Subcutaneous adipose tissue (tissue), 4 donors: ENCODE measurements around the gene EHBP1. TPM values are rescaled to one million over a fixed set of nuclear protein-coding genes. Genes with fewer than 3 reads are reported as not detected.

Experiments used
- total RNA-seq, 4 donors: library from RNA; depleted of rRNA; stranded (reverse); fragments of >200 nt; gene quantifications; one replicate each; pipeline ENCODE4 v1.1.0, GENCODE V29; 2016
- TF ChIP-seq, protein P1 (sequence below): fragments of 450-650 bp; IDR thresholded peaks from one replicate; pipeline ENCODE4 v1.5.1; 2016; ENCODE audit warnings: low read depth, mild to moderate bottlenecking, control low read depth, antibody characterized with exemption, moderate library complexity

The EHBP1 gene
- total RNA-seq, 4 donors from 2014 or later: 77.5 to 145 (median 110) TPM

DNA sequence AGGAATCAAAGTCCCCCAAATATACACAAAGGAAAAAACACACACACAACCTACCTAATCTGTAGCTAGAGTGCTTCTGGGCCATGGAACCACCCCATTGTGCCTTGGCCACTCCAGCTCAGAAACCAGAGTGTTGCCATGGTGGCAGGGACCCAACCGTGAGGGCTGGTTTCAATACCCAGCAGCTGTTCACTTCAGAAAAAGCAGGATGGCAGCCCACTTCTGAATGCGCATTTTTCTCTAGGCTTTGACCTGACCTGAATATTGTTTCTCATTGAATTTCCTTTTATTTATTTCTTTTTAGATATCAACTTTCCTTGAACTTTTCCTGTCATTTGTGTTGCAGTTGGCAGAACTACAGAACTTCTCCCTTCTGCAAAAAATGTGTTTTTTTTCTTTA lies 43.0 kb upstream of the EHBP1 start:
- TF ChIP-seq, protein P1, sequence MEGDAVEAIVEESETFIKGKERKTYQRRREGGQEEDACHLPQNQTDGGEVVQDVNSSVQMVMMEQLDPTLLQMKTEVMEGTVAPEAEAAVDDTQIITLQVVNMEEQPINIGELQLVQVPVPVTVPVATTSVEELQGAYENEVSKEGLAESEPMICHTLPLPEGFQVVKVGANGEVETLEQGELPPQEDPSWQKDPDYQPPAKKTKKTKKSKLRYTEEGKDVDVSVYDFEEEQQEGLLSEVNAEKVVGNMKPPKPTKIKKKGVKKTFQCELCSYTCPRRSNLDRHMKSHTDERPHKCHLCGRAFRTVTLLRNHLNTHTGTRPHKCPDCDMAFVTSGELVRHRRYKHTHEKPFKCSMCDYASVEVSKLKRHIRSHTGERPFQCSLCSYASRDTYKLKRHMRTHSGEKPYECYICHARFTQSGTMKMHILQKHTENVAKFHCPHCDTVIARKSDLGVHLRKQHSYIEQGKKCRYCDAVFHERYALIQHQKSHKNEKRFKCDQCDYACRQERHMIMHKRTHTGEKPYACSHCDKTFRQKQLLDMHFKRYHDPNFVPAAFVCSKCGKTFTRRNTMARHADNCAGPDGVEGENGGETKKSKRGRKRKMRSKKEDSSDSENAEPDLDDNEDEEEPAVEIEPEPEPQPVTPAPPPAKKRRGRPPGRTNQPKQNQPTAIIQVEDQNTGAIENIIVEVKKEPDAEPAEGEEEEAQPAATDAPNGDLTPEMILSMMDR: no peak

DNA sequence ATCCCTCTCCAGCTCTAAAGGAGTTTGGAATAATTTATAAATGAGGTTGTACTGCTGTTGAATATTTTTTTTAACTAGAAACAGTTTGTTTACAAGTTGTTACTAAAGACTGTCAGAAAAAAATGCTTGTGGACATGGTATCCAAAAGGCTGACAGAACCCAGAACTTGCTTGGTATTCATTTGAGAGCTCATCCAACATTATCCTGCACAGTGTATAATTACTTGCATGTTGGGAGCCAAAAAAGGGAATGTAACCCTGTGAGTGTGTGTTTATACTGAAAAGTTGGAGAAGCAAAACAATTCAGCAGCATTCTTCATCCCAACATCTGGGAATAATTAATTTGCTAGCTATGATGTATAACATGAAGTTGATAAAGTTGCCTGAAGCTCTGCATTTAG lies 42.1 kb upstream of the EHBP1 start:
- TF ChIP-seq, protein P1: no peak

DNA sequence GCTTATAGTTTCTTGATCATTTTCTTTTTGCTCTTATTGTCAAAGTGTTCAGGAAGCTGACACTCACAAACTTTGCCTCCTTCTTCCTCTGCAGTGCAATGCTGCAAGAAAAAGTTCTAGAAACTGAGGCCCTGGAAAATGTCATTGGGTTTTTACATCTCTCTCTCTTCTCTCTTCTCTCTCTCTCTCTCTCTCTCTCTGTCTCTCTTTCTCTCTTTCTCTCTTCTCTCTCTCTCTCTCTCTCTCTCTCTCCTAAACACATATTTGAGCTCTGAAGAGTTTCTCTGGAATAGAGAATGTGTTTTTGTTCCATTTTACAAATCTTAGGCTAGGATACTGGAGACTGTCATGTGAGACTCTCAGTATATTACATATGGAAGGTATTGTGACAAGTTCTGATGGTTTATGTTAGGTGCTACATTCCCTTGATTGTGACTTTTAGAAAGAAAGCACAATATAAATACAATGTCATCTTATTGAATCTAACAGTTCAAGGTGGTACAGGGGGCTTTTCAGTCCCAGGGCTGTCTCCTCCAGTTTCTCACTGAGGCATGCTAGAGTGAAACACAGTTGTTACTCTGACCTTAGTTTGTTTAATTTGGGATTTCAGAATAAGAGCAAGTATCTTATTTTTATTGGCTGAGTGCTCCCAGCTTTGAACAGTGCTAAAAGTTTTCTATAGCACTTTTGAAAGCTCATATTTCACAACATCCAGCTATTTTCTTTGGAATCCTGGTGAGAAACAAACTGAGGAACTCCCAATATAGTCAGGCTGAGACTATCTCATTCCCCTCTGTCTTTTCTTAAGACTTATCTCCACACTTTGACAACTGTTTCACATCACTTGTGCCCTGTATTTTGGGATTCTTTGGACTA lies 41.4 kb upstream of the EHBP1 start:
- TF ChIP-seq, protein P1: no peak

DNA sequence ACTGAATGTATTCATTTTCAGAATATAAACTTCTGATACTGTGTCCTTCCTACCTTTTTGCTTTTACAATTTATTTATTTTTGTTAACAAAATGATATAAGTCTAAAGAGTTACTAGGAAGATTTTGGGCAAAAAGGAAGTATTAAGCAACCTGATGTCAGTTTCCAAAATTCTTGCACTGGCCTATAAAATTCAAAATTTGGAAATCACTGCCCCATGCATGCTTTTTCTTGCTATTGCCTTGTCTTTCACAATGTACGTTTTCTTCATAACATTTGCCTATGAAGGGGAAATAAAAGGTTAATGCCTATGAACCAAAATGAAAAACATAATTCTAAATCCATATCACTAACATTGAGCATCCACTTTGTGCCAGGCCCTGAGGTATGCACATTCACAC lies 40.1 kb upstream of the EHBP1 start:
- TF ChIP-seq, protein P1: no peak

DNA sequence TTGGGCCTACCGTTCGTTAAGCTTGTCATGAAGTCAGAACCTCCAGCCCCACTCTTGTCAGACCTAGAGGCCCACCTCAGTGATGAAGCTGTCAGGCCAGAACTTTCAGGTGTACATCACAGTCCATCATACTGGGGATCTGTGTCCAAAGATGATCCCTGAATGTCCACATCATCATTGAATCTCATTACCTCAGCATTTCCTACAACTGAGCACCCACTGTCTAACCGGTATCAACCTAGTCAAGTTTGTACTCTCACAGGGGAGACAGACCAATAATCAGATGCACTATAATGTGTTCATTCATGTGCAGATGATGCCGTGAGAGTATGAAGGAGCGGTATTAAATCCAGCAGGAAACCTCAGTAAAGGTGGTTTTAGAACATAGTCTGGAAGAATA lies 36.3 kb upstream of the EHBP1 start:
- TF ChIP-seq, protein P1: no peak

DNA sequence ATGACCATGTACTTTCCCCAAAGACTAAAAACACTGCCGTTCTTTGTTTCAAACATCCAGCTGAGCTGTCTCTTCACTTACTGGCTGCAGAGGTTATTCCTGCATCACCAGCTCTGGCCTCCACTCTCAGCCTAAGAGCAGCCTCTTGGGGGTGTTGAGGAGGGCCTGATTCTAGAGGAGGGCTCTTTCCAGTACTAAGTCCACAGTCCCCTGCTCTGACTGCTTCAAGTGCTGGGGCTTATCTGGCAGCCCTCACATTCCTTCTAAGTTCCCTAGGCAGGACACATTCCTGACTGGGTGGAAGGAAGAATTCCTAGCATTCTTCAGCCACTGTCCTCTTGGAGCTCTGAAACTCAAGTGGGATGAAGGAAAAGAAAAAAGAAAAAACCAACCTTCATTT lies 32.9 kb upstream of the EHBP1 start:
- TF ChIP-seq, protein P1: no peak

DNA sequence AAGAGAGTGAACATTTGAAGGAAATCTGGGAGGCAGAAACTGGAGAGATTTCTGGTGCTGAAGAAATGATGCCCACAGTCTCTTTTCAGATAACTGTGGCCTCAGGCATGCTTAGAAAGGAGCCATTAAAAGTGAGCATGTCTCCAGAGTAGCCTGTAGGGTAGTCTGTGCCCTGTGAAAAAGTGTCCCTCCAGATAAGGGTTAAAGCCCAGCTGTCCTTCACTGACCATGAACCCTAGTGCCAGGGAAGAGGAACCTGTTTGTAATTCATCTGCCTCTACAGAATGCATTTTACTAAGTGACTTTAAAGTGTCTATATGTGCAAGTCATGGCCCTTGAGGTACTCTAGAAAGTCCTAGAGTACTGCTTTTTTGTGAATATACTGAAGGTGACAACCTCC lies 30.5 kb upstream of the EHBP1 start:
- TF ChIP-seq, protein P1: no peak
